Erythroblast (primary cell): ENCODE results near the gene NDUFA5.

Experiments used
- DNase-seq, 2 experiments: peaks; one replicate each; lab custom pipeline; 2025; lab: John Stamatoyannopoulos, UW
- GATA1 ChIP-seq: IDR thresholded peaks from 2 replicates; pipeline ENCODE4 v1.6.1; 2011; ENCODE audit warnings: low read depth, mild to moderate bottlenecking, control low read depth, low read length, moderate library complexity
- POLR2A ChIP-seq: IDR thresholded peaks from 2 replicates; pipeline ENCODE4 v1.6.1; 2011; ENCODE audit warnings: mild to moderate bottlenecking, low read length

Gene NDUFA5

GRCh38 chr7:123557398-123558288 lies at the start of gene NDUFA5:
Gene NDUFA5, minus strand, starts transcription at chr7:123557818. Its CDS starts 23 bp downstream, at chr7:123557795.
- peak; percentile 98 for DNase-seq
- TF ChIP-seq POLR2A (peak; percentile 91), GATA1 (no peak)

GRCh38 chr7:123604739-123605138 lies 47.1 kb upstream of the NDUFA5 start:
- DNase-seq = no peak
- no peak for TF ChIP-seq POLR2A
- no peak for TF ChIP-seq GATA1

DNA sequence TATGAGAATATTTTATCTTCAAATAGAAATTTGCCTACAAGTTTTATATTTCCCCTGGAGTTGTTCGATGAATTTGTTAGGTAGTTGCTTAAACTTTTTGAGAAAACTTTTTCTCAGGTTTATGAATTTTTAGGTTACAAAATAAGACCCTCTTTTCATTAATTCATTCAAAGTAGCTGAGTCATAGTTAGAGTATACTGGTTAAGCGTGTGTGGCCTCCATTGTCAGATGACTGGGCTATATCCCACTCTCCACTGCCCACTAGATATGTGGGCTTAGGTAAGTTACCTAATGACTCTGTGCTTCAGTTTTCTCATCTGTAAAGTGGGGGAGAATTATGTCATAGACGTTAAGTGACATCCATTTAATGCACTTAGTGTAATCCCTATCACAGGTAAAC lies 45.0 kb upstream of the NDUFA5 start:
- TF ChIP-seq GATA1 (no peak), POLR2A (no peak)
- DNase-seq = no peak

- TF ChIP-seq POLR2A = no peak
- no peak for TF ChIP-seq GATA1
- no peak for DNase-seq
These were observed 43.9 kb upstream of the NDUFA5 start, which contains the start of gene ASB15 for GRCh38 chr7:123601530-123601929. Gene ASB15, plus strand, starts transcription at chr7:123601821. Its CDS starts 12,682 bp downstream, at chr7:123614503.

DNA sequence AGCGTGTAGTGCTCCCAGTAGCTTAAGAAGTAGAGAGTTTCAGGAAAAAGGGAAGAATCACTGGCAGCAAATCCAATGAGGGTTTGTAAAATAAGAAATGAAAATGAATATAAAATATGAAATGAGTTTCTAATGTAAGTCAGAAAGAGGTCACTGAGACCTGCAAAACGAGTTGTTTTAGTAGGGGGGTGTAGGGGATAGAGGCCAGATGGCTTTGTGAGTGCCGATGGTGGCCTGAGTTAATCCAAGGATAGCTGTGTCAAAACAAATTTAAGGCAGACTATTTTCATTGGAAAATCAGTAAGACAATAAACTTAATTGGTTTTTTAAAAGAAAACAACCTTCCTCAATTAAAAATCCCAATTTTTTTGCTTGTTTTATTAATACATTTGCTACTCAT lies 43.3 kb upstream of the NDUFA5 start:
- TF ChIP-seq POLR2A (no peak), GATA1 (no peak)
- no peak for DNase-seq

- DNase-seq = no peak
- TF ChIP-seq GATA1 = no peak
These were observed 42.1 kb upstream of the NDUFA5 start for GRCh38 chr7:123599766-123600165.

- no peak for DNase-seq
- no peak for TF ChIP-seq GATA1
- TF ChIP-seq POLR2A = no peak
These were observed 41.0 kb upstream of the NDUFA5 start for GRCh38 chr7:123598657-123599056.

GRCh38 chr7:123594813-123595241 lies 37.2 kb upstream of the NDUFA5 start:
- no peak for DNase-seq
- TF ChIP-seq GATA1 = no peak
- TF ChIP-seq POLR2A = no peak

- no peak for DNase-seq
- no peak for TF ChIP-seq POLR2A
- no peak for TF ChIP-seq GATA1
These were observed 30.8 kb upstream of the NDUFA5 start for GRCh38 chr7:123588376-123588775.

DNA sequence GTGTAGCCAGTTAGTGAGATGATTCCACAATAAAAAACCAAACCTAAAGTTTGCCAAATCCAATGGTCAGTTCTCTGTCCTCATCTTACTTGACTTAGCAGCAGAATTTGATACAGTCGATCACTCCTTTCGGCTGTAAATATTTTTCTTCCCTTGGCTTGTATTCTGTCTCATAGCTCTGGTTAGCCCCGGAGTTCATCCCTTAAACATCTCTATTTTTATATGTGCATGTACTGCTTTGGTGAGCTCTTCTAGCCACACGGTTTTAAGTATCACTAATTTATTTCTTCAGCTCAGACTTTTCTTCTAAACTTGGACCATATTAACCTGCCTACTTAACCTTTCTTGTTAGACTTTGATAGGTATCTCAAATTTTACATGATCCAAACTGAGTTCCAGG lies 26.2 kb upstream of the NDUFA5 start:
- TF ChIP-seq GATA1 = no peak
- no peak for TF ChIP-seq POLR2A
- no peak for DNase-seq

GRCh38 chr7:123581162-123581459 lies 23.5 kb upstream of the NDUFA5 start:
- no peak for TF ChIP-seq POLR2A
- no peak for TF ChIP-seq GATA1
- no peak for DNase-seq

DNA sequence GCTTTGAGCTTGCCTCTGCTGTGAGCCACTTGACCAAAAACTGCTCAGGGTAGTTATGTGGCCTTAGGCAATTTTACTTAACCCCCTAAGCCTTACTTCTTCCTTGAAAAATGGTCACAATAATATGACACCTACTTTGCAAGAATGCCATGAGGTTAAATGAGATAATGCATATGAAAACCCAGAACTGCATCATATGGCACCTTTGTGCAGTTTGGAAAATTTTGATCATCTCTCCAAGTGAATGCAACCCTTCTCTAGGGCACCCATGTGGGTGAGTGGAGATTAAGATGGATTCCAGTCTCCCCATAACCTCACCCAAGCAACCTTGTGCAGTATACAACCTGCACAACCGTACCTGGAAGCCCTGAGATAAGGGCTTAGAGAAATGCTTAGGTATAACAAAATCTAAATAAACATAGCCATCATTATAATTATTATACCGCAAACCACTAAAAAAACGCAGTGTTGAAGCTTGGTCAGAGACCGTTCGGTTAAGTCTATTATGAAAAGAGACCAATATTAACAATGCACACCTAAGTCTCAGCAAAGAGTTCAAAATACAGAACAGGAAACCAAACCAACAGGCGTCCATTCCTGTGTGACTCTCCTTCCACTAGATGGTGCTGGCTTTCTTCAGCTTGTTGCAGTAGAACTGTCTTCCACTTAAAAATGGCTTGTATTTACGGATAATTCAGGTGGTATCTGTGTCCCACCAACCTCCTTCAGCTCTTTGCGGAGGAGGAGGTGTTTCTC lies 23.0 kb upstream of the NDUFA5 start:
- peak in 1 of 2 experiments; percentile 12 for DNase-seq
- TF ChIP-seq GATA1 (no peak), POLR2A (no peak)

DNA sequence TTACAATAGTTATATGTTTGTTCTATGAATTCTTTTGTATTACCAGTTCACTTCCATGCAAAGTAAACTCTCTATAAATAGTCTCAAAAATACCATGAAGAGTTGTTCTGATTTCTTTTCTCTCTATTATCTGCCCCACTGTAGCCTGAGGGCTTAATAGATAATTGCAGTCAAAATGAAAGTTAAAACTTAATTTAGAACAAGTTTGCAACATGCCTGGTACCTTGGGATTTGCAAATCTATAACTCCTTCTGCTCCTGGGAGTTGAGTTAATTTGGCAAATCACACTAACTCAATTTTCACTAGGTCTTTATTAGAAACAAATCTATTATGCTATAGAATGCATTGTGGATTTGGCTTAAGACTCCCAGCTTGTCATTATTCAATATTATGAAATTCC lies 21.8 kb upstream of the NDUFA5 start:
- no peak for DNase-seq
- TF ChIP-seq POLR2A = no peak
- TF ChIP-seq GATA1 = no peak

GRCh38 chr7:123573896-123574467 lies 16.4 kb upstream of the NDUFA5 start:
- DNase-seq = no peak
- TF ChIP-seq POLR2A (no peak), GATA1 (no peak)

DNA sequence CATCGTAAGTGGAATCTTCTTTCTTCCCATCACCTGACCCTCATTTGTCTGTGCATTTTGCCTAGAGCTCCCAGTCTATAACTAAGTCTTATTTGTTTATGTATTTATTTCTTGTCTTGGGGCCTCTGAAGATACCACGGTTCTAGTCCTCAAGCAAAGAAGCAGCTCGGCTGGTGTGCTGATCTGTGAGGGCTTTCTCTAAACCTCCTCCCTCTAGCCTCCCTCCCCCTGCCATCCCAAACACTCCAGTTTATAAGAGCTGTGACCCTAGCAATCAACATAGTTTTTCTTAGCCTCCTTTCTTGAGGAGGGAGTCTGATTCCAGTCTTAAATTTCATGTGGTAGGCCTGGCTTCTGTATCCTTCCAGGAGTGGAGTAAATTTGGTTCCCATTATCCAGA lies 15.7 kb upstream of the NDUFA5 start:
- TF ChIP-seq GATA1 (no peak), POLR2A (no peak)
- DNase-seq = no peak
